HEK293 (cell line): ENCODE results near the gene PRR19.

Source experiments
- SETDB1 ChIP-seq: IDR thresholded peaks from one replicate; pipeline ENCODE4 v1.6.1; 2017; ENCODE audit warnings: mild to moderate bottlenecking, low read length, moderate library complexity, mixed read lengths; ENCODE audit not compliant: insufficient read length
- ZNF274 ChIP-seq, 2 experiments: fragments of 200-500 bp in 1 of 2; fragments of 450-650 bp in 1 of 2; sonication (Bioruptor generic) in 1 of 2; formaldehyde crosslinking in 1 of 2; IDR thresholded peaks; 2 replicates each; pipeline versions ENCODE4 v1.5.1 to v1.6.1; 2014 to 2016; ENCODE audit warnings: borderline replicate concordance in 1 of 2, inconsistent platforms in 1 of 2, low read length in 1 of 2, missing biosample characterization in 1 of 2, missing genetic modification characterization in 1 of 2
- ZNF558 ChIP-seq: fragments of 450-650 bp; formaldehyde crosslinking; IDR thresholded peaks from 2 replicates; pipeline ENCODE4 v1.5.1; 2016; ENCODE audit warnings: missing biosample characterization, missing genetic modification characterization

- TF ChIP-seq ZNF274 (IDR thresholded peaks at IDR 0.05; ENCODE audit: low read length) (no peak), ZNF274 (tag by site-specific recombination; IDR thresholded peaks at IDR 0.05; ENCODE audit: borderline replicate concordance) (no peak), ZNF558 (no peak), SETDB1 (no peak)
Observed at GRCh38 chr19:42311657-42312056, 9.7 kb downstream of the PRR19 start.
